Endodermal cell (in vitro differentiated cells): ENCODE results near the gene ARHGAP29. TPM values are rescaled to one million over a fixed set of nuclear protein-coding genes. Genes with fewer than 3 reads are reported as not detected.

Source experiments
- DNase-seq: peaks from one replicate; pipeline ENCODE4 v3.0.0-alpha.2; 2017
- H3K27ac ChIP-seq: 2 replicates; pipeline ENCODE4 v1.5.1; 2013; ENCODE audit warnings: mild to moderate bottlenecking, low read depth, low read length, moderate library complexity
- H3K27me3 ChIP-seq: 2 replicates; pipeline ENCODE4 v1.6.1; 2013; ENCODE audit warnings: mild to moderate bottlenecking, low read length, moderate library complexity; ENCODE audit not compliant: insufficient read depth, control insufficient read depth, poor library complexity, severe bottlenecking
- H3K36me3 ChIP-seq: 2 replicates; pipeline ENCODE4 v1.7.0; 2013; ENCODE audit warnings: mild to moderate bottlenecking, low read length, moderate library complexity; ENCODE audit not compliant: control insufficient read depth, insufficient read depth
- H3K4me1 ChIP-seq: one replicate; pipeline ENCODE4 v1.7.0; 2013; ENCODE audit warnings: low read length; ENCODE audit not compliant: control insufficient read depth, insufficient read depth
- H3K4me3 ChIP-seq: 2 replicates; pipeline ENCODE4 v1.5.1; 2013; ENCODE audit warnings: mild to moderate bottlenecking, low read length, moderate library complexity
- H3K9ac ChIP-seq: 2 replicates; pipeline ENCODE4 v1.6.1; 2013; ENCODE audit warnings: mild to moderate bottlenecking, low read length, moderate library complexity; ENCODE audit not compliant: poor library complexity, severe bottlenecking; ENCODE audit errors: extremely low read depth
- H3K9me3 ChIP-seq: 2 replicates; pipeline ENCODE4 v1.6.1; 2013; ENCODE audit warnings: mild to moderate bottlenecking, low read length, moderate library complexity; ENCODE audit not compliant: control insufficient read depth
- H3K27ac Mint-ChIP-seq: 2 replicates; pipeline ENCODE4 v1.8.0; 2020; ENCODE audit warnings: mixed read lengths
- H3K27me3 Mint-ChIP-seq: 2 replicates; pipeline ENCODE4 v1.8.0; 2021; ENCODE audit warnings: mild to moderate bottlenecking, mixed read lengths; ENCODE audit not compliant: insufficient read depth
- H3K36me3 Mint-ChIP-seq: 2 replicates; pipeline ENCODE4 v1.8.0; 2020; ENCODE audit warnings: low read depth, mixed read lengths
- H3K4me1 Mint-ChIP-seq: 2 replicates; pipeline ENCODE4 v1.8.0; 2020; ENCODE audit warnings: mixed read lengths
- H3K4me3 Mint-ChIP-seq: 2 replicates; pipeline ENCODE4 v1.8.0; 2020; ENCODE audit warnings: mild to moderate bottlenecking, moderate library complexity, mixed read lengths
- H3K9me3 Mint-ChIP-seq: 2 replicates; pipeline ENCODE4 v1.8.0; 2020; ENCODE audit warnings: mild to moderate bottlenecking, mixed read lengths
- WGBS, 2 experiments: methylation state at CpG; one replicate each; pipeline versions ENCODE4 v1.1.5 to v1.1.7; 2013; ENCODE audit warnings: missing lambda C conversion rate in 2 of 2, mixed read lengths in 1 of 2; ENCODE audit not compliant: insufficient coverage in 1 of 2, insufficient read length in 1 of 2; 5-methylcytosine and 5-hydroxymethylcytosine counted together
- total RNA-seq, 2 donors: library from RNA; stranded (reverse); fragmentation: NEBNext Ultra II Directional in 1 of 2; extraction: Animal tissue kit (Norgen Biotek cat#: 25700) in 1 of 2; gene quantifications; 2 replicates in 1 of 2; 3 replicates in 1 of 2; pipeline ENCODE4 v1.2.1, GENCODE V29; 2021
- TF ChIP-seq, protein P1 (sequence below): fragments of 200-600 bp; sonication (generic); conservative IDR thresholded peaks from 2 replicates; pipeline ENCODE4 v1.5.0; 2021; ENCODE audit warnings: antibody characterized with exemption, mild to moderate bottlenecking

ARHGAP29 gene
- total RNA-seq, 2 donors from 2014 or later, result 31.5 to 38.9 TPM

DNA sequence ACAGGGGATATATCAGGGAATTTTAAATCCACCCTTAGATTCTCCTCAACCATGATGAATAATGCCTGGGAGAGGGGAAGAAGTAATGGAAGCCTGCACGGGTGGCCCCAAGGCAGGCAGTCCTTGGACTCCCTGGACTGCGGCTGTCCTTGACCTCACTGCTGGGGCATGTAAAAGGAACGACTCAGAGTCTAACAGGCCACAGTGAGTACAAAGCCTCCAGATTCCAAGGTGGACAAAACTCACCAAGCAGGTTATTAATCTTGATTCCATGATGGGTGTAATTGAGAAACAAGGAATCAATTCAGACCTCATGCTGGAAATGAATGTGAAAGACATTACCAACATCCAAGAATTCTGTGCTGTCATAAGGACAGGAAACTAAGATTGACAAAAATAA lies 13.0 kb upstream of the ARHGAP29 start:
- Mint-ChIP-seq H3K4me3 (no peak overlapping the region), H3K36me3 (no peaks in the 10 kb centered on the region), H3K4me1 (peaks cover 39% of the 10 kb centered on the region), H3K9me3 (no peaks in the 10 kb centered on the region), H3K27ac (no peak overlapping the region), H3K27me3 (peaks cover 47% of the 10 kb centered on the region)
- Histone ChIP-seq H3K9ac (no peak overlapping the region), H3K4me3 (no peak overlapping the region), H3K36me3 (no peaks in the 10 kb centered on the region), H3K27me3 (peaks cover 43% of the 10 kb centered on the region), H3K9me3 (no peaks in the 10 kb centered on the region), H3K4me1 (peaks cover 6% of the 10 kb centered on the region), H3K27ac (no peak overlapping the region)
- TF ChIP-seq, protein P1, sequence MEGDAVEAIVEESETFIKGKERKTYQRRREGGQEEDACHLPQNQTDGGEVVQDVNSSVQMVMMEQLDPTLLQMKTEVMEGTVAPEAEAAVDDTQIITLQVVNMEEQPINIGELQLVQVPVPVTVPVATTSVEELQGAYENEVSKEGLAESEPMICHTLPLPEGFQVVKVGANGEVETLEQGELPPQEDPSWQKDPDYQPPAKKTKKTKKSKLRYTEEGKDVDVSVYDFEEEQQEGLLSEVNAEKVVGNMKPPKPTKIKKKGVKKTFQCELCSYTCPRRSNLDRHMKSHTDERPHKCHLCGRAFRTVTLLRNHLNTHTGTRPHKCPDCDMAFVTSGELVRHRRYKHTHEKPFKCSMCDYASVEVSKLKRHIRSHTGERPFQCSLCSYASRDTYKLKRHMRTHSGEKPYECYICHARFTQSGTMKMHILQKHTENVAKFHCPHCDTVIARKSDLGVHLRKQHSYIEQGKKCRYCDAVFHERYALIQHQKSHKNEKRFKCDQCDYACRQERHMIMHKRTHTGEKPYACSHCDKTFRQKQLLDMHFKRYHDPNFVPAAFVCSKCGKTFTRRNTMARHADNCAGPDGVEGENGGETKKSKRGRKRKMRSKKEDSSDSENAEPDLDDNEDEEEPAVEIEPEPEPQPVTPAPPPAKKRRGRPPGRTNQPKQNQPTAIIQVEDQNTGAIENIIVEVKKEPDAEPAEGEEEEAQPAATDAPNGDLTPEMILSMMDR, result no peak
- 88 to 93% methylated on average over 2 to 3 of the region's 3 CpGs for WGBS, 2 experiments
- no peak for DNase-seq

DNA sequence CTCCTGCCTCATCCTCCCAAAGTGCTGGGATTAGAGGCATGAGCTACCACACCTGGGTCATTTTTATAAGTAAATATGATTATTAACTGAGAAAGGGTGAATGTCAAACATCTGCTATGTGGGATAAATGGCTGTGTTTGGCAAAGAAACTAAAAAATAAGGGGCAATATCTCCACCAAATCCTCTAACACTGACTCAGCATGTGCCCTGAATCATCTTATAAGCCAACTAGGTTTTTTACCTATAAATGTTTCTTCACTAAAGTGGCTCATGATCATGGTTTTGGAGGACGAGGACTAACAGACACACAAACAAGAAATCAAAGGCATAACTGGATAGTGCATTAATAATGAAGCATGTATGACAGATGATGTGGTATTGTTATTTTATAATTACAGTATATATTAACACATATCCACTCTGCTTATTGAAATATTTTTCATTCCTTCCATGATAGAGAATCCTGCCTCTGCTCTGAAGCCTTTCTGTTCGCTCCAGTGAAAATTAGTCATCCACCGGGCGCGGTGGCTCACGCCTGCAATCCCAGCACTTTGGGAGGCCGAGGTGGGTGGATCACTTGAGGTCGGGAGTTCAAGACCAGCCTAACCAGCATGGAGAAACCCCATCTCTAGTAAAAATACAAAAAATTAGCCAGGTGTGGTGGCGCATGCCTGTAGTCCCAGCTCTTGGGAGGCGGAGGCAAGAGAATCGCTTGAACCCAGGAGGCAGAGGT lies 11.7 kb upstream of the ARHGAP29 start:
- Histone ChIP-seq H3K4me3 (no peak overlapping the region), H3K36me3 (no peaks in the 10 kb centered on the region), H3K9ac (no peak overlapping the region), H3K27me3 (peaks cover 45% of the 10 kb centered on the region), H3K27ac (no peak overlapping the region), H3K4me1 (peaks cover 6% of the 10 kb centered on the region), H3K9me3 (peaks cover 3% of the 10 kb centered on the region)
- WGBS, 2 experiments, result 90 to 93% methylated on average over 9 to 11 of the region's 11 CpGs
- H3K4me1 Mint-ChIP-seq, result peaks cover 33% of the 10 kb centered on the region
- H3K27ac Mint-ChIP-seq, result no peak overlapping the region
- DNase-seq, result no peak
- TF ChIP-seq, protein P1, result no peak
- H3K9me3 Mint-ChIP-seq, result peaks cover 5% of the 10 kb centered on the region
- H3K4me3 Mint-ChIP-seq, result no peak overlapping the region
- H3K36me3 Mint-ChIP-seq, result peaks cover under 1% of the 10 kb centered on the region
- H3K27me3 Mint-ChIP-seq, result peaks cover 44% of the 10 kb centered on the region

GRCh38 chr1:94247138-94248094 lies 10.0 kb upstream of the ARHGAP29 start:
- H3K9me3 Mint-ChIP-seq, result peaks cover 20% of the 10 kb centered on the region
- TF ChIP-seq, protein P1, result no peak
- H3K27ac ChIP-seq, result no peak overlapping the region
- peak overlapping the region; percentile 80 for H3K27ac Mint-ChIP-seq
- H3K9ac ChIP-seq, result peak overlapping the region; percentile 32
- peaks cover 45% of the 10 kb centered on the region for H3K27me3 ChIP-seq
- peaks cover 19% of the 10 kb centered on the region for H3K9me3 ChIP-seq
- H3K4me1 ChIP-seq, result peaks cover 4% of the 10 kb centered on the region
- 1 to 12% methylated on average over 4 to 103 of the region's 103 CpGs for WGBS, 2 experiments
- peak overlapping the region; percentile 76 for H3K4me3 Mint-ChIP-seq
- H3K4me3 ChIP-seq, result peak overlapping the region; percentile 84
- peaks cover 44% of the 10 kb centered on the region for H3K27me3 Mint-ChIP-seq
- H3K36me3 Mint-ChIP-seq, result peaks cover 11% of the 10 kb centered on the region
- H3K4me1 Mint-ChIP-seq, result peaks cover 23% of the 10 kb centered on the region
- DNase-seq, result peak; percentile 95
- H3K36me3 ChIP-seq, result no peaks in the 10 kb centered on the region
